Measurements from ENCODE around the gene RCOR3.

The RCOR3 gene

DNA sequence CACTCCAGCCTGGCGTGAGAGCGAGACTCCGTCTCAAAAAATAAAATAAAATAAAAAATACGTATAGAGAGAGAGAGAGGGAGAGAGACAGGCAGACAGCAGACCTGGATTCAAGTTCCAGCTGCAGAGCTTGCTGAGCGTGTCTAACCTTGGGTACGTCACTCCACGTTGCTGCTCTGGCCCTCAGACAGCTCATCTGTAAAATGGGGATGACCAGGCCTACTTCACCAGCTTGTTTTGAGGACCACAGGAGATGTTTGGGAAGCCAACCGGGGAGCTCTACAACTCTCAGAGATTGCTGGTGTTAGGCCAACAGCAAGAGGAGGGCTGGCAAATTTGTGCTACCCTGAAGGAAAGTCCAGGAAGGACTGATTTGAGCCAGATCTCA lies 67.0 kb downstream of the RCOR3 start:
- DNase-seq, result no peak

DNA sequence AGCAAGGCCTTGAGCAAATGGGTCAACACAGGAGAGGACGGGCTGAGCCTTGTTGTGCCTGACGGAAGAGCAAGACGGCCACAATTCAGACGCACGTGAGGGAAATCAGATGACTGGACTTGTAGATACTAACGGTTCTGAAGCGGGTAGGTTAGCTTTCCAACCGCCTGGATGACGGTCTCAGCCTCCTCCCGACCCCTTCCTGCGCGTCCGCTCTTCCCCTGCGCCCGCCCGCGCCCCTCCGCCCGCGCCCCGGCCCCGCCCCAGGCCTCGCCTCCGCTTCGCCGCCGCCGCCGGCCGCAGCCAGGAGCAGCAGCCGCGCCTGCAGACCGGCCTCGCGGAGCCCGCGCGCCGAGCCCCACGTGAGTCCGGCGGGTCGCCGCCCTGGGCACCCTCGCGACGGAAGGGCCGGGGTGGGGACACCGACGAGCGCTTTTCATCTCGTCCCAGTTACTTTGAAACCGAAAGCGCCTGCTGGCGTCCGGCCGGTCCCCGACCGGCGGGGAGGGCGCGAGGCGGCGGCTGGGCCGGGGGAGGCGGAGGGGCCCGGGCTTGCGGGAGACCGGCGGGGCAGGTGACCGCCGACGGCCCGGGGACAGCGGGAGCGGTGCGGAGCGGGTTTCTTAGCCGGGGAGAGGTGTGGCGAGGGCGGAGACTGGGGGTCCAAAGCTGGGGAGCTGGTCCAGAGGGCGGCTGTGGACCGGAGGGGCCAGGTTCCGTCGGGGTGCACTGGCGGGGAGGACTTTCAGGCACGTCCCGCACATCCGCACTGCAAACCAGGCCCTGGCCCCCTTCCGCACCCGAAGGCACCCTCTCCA lies 67.6 kb downstream of the RCOR3 start, which contains the start of gene TRAF5:
TSS of gene TRAF5 (plus strand) at position 306 of the 818 bp plus-strand sequence. CDS start 26,407 bp downstream, outside the sequence.
- DNase-seq, result peak; percentile 78

DNA sequence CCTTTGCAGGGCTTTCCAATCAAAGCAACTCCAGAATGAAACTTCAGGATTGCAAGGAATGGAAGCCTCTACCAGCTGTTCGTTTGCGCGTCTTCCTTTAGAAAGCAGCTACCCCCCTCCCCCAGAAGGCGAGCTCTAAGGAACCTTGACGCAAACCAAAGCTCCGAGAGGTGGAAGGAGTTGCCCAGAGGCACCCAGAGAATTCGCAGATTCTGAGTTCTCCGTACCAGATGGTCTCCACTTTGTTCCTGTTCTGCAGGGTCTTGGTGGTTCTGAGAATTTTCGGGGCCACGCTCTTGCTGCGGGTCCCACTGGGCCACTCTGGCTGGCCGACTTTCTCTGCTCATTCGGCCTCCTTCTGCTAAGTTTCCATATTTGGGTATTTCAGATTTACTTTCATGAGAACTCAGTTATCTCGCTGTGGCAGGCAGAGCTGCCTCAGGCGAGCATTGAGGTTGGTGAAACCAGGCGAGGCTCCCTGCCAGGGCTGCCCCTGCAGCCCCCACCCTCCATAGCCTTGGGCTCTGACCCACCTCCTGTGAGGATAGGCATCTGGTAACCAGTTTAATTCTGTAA lies 68.3 kb downstream of the RCOR3 start:
- DNase-seq, result peak; percentile 89

DNA sequence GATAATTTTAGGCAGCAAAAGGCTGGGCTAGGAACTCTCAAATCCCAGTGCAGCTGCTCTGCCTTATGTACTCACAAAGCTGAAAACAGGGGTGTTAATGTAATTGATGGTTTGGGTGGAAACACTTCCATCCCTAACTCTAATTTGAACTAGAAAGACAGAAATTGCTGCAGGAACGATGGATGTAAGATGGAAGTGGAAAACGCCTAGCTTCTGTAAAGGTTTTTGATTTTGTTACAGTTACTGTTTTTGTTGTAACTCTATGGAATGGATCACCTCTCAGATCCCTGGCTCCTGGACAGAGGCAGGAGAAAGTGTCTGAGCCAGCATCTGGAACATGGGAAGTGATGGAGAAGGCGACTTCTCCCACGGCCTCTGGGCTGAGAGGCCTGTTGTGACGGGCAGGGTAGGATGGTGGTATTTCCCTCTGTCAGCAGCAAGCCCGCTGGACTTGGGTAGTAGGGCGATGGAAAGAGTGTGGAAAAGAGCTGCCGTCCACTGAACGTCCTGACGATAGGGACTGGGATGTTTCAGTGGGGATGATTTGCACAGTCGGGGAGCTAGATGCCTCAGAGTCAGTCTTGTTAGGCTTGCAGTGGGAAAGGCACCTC lies 69.0 kb downstream of the RCOR3 start:
- DNase-seq, result no peak

DNA sequence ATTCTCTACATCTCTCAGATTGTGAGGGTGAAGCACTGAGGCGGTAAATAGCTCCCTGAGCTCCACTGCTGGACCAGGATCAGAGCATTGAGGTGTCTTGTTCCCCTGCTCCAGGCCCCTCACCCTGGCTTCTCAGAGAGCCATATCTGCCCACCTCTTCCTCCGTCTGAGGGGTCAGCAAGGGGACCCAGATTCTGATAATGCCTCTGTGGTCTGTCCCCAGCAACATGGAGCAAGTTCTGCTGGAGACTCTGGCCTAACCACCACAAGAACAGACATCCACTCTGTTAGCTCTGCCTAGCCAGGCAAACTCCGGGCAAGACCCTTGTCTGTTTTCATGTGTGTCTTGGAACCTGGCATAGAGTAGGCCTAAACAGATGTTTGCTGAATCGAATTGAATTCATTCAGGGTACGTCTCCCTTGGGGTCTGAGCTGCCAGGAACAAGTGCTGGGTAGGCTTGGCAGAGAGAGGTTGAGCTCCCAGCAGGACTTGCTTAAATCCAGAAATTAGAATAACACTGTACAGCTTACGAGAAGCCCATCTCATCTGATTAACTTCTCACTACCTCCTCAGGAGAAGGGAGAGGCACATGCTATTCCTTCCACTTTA lies 69.8 kb downstream of the RCOR3 start:
- DNase-seq, result no peak

DNA sequence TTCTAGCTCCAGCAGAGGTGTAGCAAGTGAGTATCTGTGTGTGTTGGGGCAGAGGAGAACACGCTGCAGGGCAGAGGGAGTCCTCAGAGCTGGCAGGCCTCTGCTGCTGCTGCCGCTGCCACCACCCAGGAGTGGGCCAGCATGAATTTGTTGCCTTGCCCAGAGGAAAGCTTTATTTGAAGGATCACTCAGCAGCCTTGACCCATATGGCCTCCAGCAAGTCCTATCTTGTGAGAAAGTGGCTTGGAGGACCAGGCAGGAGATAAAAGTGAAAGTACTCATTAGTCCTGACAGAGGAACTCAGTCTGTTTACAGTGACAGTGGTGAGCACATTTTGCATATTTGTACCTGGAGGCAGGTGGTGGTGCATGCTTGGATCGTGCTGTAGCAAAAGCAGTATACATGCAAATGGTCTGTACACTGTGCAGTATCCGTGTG lies 70.6 kb downstream of the RCOR3 start:
- peak; percentile 56 for DNase-seq

DNA sequence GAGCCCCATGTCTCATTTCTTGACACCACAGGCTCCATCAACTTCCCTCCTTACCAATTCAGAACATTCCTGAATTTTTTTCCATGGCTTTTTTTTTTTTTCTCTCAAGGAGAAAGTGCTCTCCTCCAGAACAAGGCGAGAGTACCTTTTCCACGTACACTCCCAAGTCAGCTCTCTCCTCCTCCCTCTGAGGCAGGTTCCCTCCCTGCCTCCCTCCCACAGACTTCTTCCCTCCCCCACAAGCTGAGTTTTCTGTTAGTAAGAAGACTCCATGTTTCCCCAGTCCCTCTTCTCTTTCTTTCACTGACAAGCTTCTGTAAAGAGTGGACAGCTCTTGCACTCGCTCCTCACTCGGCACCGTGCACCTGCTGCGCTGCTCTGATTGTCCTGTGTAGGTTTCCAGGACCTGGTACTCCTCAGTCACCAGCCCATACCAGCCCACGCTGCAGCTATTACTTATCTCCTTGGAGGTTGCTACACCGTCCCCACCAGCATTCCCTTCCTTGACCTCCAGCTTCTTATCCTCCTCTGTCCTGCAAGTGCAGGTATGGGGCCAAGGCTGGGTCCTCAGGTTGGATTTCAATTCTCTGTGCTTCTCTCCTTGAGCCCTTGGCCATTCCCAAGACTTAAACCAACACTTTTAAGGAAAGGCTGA lies 71.2 kb downstream of the RCOR3 start:
- no peak for DNase-seq

DNA sequence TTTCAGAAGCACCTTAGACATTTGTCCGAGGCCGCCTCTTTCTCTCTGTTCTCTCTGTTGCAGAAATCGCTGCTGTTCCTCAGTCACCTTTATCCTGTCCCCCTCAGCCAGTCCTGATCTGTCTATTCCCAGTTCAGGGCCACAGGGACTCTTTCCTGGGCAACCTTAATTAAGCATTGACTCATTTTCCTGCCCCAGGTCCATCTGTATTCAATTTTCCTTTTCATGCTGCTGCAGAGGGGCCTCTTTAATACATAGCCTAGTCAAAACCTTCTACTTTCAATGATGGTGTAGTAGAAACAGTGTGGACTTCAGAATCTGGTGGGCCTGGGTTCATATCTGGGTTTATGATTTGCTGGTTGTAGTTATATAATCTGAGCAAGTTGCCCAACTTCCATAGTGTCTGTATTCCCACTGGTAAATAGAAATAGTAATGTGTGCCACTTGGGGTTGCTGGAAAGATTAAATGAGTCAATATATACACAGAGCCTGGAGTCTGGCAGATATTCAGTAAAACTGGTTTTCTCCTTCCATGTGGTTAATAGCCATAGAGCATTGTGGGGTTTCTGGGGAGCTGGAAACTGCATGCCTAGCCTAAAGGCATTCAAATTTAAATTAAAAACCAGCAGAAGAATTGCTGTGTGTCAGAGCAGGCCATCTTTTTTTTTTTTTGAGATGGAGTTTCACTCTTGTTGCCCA lies 72.0 kb downstream of the RCOR3 start:
- no peak for DNase-seq

DNA sequence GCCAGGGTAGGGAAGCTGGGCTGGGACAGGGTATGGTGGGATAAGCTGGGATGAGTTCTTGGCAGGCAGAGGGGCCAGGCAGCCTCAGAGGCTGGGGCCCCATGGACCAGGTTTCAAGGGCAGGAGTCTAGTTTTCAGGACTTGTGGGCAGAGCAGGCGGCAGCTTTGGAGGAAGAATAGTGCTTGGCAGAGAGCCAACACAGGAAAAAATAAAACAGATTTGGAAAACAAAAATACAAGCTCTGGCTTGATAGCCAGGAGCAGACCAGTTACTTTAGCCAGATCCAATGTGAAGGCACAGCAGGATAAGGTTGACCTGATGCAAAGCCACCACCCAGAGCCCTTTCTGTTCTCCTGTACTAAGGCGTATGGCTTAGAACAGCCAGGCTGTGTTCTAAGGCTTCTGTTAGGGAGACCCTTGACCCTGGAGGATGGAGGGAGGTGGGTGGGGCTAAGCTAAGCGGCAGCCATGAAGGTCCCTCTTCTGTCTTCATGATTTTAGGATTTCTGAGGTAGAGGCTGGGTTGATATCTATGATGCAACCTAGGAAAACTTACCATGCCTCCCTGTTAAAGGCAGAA lies 73.0 kb downstream of the RCOR3 start:
- DNase-seq, result peak; percentile 46

DNA sequence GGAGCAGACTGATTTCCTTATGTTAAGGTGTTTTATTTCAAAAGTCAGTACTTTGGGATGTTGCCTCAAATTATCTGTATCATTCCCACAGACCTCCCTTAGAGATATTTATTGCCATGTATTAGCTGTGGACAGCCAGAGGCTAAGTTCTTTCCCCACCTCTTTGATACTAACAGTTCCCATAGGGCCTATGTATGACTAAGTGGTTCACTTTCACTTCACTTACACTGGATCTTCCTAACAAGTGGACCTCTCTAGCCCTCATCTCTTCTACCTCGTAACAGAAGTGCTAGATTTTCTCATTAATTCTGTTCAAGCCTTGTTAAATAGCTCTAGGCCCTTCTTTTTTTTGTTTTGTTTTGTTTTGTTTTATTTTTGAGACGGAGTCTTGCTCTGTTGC lies 73.7 kb downstream of the RCOR3 start:
- DNase-seq, result peak; percentile 46

DNA sequence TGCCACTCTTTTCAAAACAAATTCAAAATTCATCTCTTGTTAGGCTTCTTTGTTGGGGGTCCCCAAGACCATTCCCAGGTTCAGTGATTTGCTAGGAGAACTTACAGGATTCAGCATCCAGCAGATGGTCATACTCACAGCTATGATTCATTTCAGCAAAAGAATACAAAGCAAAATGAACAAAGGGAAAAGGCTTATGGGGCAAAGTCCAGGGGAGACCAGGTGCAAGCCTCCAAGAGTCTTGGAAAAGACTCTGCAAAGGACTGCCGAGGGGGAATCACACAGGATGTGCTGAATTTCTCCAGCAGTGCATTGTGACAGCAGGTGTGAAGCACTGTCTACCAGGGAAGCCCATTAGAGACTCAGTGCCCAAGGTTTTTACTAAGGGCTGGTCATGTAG lies 74.7 kb downstream of the RCOR3 start:
- DNase-seq, result no peak

DNA sequence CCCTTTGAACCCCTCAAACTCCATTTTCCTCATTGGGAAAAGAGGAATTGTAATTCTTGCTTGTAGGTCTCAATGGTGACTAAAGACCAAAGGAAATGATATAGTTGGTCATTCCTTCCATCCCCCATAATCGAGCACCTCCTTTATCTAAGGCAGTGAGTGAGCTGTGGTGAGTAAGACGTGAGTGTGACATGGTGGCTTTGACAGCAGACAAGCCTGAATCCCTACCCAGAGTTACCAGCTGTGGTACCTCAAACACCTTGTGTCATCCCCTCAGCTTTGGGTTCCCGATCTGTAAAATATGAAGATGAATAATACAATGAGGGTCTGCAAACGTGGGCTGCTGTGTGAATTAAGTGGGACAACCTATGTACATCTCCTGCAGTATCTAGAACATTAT lies 75.8 kb downstream of the RCOR3 start:
- no peak for DNase-seq

DNA sequence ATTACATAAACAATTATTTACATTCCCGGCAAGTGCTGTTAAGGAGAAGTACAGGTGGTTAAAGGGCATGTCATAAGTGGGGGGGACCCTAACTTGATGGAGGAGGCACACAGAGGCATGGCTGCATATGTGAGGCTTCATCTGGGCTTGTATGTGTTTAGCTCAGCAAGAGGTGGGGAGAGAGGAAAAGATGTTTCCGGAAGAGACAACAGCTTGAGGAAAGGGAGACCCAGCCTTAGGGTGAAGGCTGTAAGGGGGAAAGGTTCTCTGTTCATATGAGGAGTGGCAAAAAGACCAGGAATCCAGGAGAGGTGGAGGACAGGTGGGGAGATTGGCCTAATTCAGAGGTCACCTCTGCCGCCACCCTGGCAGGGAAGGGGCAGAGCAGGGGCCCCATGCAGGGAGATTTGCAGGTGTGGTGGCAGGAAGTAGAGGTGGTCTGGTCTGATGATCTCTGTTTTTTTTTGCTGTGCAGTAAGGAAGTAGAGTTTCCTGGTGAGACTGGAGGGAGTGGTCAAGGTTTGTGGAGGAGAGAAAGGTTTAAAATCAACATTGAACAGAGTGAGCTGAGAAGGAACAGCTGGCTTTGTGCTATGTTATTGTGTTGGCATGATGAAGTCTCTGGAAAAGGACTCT lies 76.5 kb downstream of the RCOR3 start:
- DNase-seq, result no peak

DNA sequence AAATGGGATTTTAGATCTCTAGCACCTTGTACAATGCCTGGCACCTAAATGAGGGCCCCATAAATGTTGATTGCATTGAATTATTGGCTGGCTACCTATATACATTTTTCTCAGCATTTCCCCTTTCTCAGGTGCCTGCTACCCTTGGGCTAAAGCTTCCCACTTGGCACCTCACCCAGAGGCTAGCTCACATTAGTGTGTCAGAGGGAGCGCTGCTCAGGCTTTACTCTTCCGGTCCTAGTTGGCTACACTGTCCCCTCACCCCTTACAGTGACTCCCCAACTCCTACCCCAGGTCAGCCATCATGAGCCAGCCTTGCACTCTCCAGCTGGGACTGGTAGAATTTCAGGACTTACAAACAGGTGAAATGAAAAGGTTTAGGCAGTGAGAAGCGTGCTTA lies 77.0 kb downstream of the RCOR3 start:
- no peak for DNase-seq

DNA sequence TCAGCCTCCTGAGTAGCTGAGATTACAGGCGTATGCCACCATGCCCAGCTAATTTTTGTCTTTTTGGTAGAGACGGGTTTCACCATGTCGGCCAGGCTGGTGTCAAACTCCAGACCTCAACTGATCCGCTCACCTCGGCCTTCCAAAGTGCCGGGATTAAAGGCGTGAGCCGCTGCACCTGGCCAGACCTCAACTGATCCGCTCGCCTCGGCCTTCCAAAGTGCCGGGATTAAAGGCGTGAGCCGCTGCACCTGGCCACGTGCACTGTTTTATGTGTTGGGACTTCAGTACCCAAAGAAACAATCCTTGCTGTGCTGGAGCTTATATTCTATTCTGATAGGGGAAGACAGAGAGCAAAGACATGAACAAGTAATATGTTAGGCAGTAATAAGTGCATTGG lies 77.6 kb downstream of the RCOR3 start:
- no peak for DNase-seq

DNA sequence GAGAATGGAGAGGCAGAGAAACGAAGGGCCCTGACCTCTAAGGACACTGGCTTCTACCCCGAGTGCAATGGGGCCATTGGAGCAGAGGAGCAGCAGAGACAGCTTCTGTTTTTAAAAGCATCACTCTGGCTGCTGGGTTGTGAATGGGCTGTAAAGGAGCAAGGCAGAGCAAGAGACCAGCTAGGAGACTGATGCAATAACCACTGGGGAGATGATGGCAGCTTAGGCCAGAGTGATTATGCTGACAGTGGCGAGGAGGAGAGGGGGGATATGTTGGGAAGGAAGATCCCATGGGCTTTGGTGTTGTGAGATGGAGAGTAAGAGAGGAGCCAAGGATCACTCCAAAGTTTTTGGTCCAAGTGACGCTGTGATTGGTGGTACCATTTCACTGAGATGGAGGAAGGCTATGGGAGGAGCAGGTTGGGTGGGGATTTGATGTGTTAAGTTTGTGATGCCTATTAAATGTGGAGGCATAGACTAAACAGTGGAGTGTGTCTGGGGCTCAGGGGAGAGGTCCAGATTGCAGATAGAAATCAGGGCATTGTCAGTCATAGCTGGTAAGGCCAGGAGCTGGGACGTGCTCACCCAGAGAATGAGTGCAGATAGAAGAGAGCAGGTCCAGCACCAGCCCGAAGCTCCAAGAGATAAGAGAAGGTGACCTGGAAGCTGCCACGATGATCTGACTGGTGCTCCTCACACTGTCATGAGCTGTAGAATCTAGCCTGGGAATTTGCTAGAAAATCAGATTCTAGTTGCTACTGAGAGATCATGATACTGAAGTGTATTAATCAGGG lies 78.5 kb downstream of the RCOR3 start:
- DNase-seq, result no peak

DNA sequence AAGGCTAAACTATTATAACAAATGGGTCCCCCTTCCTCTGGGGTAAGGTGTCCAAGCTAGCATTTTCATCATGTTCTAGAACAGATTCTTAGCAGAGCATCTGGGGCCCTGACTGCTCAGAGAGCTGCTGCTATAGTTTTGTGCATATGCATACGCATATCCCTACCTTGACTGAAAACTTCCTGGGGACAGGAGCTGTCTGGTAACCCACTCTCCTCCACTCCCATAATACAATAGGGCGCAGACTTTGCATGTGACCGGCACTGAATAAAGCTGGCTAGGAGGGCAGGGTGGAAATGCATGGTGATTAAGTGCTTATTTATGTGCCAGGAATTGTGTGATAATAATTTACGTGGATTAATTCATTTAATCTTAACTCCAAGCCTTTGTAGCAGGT lies 79.1 kb downstream of the RCOR3 start:
- no peak for DNase-seq

DNA sequence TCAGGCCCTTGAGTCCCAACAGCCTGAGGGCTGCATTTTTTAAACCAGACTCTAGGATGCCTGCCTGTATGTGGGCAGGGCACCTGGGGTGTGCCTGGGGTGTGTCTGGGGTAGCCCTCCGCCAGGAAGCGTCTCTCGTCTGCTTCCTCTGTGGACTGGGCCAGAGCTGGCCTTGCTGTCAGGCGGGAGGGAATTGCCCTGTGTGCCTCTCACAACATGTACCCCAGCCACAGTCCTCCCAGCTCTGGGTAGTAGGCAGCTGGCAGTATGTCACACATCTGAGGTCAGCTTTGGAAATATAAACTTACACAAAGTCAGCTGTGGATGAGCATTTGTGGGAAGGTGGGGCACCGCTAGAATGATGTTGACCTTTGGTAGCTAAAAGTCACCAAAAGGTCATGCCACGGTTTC lies 80.5 kb downstream of the RCOR3 start:
- no peak for DNase-seq

DNA sequence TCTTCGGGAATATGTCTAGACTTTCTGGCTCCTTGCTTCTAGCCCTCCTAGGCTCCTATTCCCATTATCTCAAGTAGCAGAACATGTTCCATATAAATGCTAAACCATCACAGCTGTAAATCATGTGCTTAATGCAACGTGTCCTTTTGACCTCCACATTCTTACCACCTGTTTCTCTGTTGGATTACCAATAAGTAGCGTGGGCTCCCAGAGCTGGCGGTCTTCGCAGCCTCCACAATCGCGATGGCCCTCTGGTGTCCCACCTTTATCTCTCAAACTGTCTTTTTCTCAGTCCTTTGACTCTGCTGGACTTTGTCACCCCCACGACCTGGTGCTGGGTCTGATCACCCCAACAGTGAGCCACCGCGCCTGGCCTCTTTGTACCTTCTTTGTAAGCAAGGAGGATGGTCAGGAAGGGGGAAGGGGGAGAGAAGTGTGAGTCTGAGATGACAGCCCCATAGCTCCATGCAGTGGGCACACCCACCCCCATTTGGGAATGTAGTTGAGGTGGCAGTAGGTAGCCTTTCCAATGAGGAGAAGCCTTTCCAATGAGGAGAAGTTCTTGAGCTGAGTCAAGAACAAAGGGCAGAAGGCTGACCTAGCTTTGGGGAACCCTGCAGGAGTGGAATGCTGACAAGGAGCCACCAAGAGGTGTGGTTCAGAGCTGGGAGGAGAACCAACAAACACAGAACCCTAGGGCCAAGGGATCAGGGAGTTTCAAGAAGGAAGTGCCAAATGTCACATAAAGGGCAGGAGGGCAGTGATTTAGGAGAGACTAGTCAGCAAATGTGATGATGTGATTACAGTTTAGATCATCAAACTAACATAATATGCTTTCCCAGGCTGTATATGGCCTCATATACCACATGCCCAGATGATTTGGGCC lies 81.7 kb downstream of the RCOR3 start:
- DNase-seq, result no peak

DNA sequence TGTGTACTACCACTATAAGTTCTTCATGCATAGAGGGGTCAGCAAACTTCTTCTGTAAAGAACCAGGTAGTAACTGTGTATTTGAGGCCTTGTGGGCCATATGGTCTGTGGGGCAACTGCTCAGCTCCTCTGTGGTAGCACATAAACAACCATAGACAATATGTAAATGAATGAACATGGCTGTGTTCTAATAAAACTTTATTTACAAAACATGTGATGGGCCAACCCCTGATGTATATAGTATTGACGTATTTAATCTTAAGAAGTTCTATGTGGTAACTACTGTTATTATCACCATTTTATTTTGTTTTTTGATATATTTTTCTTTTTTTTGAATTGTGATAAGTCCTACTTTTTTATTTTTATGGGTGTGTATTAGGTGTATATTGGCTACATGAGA lies 82.8 kb downstream of the RCOR3 start:
- DNase-seq, result no peak

Data from OCI-M1 (cell line).